Neural progenitor cell (in vitro differentiated cells): ENCODE measurements around the gene PPARA.

Experiments
- CTCF ChIP-seq: fragments of 200-600 bp; sonication (generic); IDR thresholded peaks from 2 replicates; pipeline ENCODE4 v1.5.1; 2017; ENCODE audit warnings: antibody characterized with exemption, mild to moderate bottlenecking
- EZH2 ChIP-seq: fragments of 200-600 bp; sonication (generic); IDR thresholded peaks from 2 replicates; pipeline ENCODE4 v1.6.1; 2017; ENCODE audit warnings: antibody characterized with exemption, mild to moderate bottlenecking, moderate library complexity
- EZH2phosphoT487 ChIP-seq: fragments of 200-600 bp; sonication (generic); IDR thresholded peaks from 2 replicates; pipeline ENCODE4 v1.6.1; 2017; ENCODE audit warnings: antibody characterized with exemption

DNA sequence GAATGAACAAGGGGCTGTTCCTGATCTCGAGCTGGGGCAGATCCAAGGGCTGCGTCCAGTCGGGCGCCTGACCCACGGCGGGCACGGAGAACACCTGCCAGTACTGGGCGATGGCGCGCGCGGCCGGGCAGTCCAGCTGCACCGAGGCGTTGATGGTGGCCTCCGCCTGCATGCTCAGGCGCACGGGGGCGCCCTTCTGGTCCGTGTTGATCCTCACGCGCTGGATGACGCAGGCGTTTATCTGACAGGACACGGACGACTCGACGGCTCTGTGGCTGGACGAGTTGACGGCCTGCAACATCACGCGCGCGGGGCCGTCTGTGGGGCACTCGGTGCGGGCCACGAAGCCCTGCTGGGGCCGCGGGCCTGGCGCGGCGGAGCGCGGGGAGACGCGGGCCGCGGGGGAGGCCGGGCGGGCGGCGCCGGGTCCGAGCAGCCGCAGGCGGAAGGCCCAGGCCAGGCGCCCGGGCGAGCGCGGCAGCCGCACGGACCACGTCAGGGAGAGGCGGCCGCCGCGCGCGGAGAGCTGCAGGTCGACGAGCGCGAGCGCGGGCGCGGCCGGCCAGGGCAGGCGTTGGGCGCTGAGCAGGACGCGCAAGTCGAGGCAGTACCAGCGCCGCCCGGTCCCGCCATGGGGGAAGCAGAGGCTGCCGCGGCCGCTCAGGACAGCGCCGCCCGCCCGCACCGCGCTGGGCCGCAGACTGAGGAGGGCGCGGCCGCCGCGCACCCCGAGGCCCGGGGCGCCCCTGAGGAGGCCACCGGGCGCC lies 112.3 kb downstream of the PPARA start:
- TF ChIP-seq CTCF (peak; percentile 53), EZH2 (no peak), EZH2phosphoT487 (peak; percentile 31)
